ENCODE data around the gene HOXB4.

Gene HOXB4

DNA sequence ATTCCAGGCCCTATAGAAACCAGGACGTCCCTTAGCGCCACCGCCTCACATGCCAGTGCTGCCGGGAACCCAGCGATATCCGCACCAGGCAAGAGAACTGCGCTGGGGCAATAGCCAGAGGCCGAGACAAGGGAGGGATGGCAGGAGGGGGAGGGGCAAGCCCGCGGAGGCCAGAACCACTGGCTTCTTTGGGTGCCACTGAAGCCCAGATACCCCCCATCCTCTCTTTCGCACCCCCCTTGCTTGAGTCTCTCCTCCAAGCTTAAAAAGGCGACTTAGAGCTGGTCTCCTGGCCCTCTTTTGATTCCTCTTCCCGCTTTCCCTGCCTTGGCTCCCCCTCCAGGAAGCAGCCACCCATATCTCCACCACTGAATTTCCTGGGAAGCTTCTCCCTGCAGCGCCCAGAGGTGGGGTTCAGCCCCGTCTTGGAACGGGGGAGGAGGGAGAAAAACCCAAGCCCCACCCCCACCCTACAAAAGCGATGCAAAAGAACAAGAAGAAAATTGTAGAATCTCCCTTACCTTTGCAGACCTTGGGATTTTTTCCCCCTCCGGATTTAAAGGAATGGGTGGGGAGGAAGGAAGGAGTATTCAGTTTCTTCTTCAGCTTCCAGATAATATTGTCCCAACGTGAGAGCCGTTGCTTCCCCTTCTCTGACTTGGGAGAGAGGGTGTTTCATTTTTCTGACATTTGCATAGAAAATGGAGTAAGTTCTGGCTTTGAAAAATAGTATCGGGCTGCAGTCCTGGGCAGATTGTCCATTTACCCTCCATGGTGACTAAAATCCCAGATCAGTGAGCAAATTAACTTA is 26.0 kb upstream of the HOXB4 start:
- no peak for DNase-seq (ENCODE audit: low read depth)
- peak overlapping the region; percentile 52 for H3K4me3 ChIP-seq (ENCODE audit: low read depth, low read length)

- DNase-seq (ENCODE audit: low read depth) = no peak
Observed at GRCh38 chr17:48601539-48602425, 23.6 kb upstream of the HOXB4 start.

DNA sequence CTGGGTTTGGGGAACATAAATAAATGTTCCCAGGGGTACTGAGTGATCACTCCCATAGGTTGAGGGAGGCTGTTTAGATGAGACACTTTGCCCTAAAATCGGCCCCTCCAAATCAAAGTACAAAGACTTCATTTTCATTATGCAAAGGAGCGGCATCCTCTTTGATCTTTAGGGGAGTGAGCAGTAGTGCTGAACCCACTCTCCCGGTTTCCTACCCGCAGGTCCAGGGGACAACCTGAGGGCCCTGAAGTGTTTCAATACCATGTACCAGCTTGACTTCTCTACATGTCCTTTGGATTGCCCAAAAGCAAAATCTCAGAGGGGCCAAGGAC is 23.0 kb upstream of the HOXB4 start:
- DNase-seq (ENCODE audit: low read depth) = no peak
- no peak overlapping the region for H3K4me3 ChIP-seq (ENCODE audit: low read depth, low read length)

More at GRCh38 chr17:48601539-48602425, 23.6 kb upstream of the HOXB4 start:
- H3K4me3 ChIP-seq (ENCODE audit: low read depth, low read length) = peak overlapping the region; percentile 52

- DNase-seq (ENCODE audit: low read depth) = no peak
- no peak overlapping the region for H3K4me3 ChIP-seq (ENCODE audit: low read depth, low read length)
Observed at GRCh38 chr17:48600244-48601098, 22.3 kb upstream of the HOXB4 start.

- H3K4me3 ChIP-seq (ENCODE audit: low read depth, low read length) = no peak overlapping the region
- no peak for DNase-seq (ENCODE audit: low read depth)
Observed at GRCh38 chr17:48599354-48599753, 21.2 kb upstream of the HOXB4 start.

DNA sequence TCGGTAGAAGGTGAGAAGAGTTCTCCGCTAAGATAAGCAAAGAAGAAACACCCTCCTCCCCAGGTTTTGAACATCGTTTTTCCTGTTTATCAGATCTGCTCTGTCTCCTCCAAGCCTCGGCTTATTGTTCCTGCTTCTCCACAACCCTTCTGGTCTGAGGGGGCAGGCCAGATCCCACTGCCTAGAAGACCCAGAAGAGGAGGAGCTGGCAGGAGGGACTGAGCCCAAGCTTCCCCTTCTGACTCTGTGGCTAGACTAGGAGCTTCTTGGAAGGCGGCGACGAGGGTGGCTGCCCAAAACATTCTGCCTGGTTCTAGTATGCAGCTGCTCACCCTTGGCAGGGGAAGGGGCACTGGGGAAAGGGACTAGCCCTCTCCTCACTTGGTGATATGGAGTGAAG is 20.6 kb upstream of the HOXB4 start:
- DNase-seq (ENCODE audit: low read depth) = no peak
- H3K4me3 ChIP-seq (ENCODE audit: low read depth, low read length) = no peak overlapping the region

DNA sequence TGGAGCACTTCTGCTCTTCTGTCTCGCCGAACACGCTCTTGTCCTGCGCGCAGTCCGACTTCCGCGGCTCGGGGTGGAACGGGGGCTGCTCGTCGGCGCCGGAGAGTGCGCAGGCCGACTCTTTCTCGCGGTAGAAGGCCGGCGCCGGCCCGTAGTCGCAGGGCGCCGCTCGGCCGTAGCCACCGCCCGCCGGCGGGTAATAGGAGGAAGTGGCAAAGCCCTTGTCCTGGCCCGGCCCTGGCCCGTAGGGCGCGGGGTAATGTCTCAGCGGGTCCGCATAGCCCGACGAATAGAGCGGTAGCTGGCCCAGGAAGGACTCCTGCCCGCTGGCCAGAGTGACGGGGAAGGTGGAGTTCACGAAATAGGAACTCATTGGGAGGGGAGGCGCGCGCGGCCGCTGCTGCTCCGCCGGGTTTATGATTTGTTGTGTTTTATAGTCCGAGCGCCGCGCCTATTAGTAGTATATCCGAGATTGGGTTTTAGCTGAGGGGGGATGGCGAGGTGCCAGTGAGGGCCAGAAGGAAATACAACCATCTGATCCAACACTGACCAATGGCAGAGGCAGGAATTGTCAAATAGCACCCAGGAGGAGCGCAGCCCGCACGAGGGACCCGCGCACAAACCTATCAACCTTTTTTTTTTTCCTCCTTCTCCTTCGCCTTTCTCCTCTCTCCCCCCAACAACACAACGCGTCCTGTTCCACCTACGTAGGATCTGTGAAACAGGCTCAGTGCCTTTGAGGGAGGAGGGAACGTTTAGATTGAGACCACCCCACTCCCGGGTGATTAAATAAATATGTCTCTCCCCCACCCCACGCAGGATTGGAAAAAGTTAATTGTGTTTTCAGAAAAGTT is 19.9 kb upstream of the HOXB4 start:
- DNase-seq (ENCODE audit: low read depth) = no peak
- peak overlapping the region; percentile 51 for H3K4me3 ChIP-seq (ENCODE audit: low read depth, low read length)

GRCh38 chr17:48597528-48597777 is 19.3 kb upstream of the HOXB4 start:
- DNase-seq (ENCODE audit: low read depth) = no peak
- H3K4me3 ChIP-seq (ENCODE audit: low read depth, low read length) = peak overlapping the region; percentile 51

DNA sequence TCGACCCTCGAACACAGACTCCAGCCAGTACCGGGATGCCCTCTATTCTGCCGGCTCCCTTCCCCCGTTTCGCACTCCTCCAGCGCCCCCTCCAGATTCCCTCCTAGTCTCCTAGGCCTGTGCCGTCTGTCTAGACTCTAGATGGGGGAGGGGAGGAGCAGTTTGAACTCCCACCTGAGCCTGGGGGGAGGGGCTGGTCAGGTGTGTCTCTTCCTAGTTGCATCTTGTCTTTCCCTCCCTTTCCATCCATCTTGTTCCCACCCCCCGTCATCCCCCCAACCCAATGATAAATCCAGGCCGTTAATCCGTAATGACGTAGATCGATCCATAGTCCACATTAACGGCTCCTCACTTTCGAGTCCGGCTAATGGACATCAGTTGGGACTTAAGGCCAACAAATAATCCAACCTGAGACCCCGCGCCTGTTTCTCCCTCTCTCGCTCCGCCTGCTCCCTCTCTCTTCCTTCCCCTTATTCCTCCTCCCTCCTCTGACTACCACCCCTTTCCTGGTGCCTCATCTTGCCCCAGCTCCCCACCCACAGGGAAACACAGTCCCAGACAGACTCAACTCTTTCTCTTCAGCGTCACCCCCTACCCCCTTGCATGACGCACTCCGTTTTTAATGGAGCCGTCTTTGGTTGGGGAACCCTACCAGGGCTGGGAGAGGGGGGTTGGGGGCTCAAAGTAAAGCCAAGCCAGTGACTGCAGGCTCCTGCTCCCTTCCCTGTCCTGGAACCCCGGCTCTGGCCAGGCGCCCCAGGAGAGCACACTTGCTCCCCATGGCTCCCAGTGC is 18.8 kb upstream of the HOXB4 start:
- H3K4me3 ChIP-seq (ENCODE audit: low read depth, low read length) = peak overlapping the region; percentile 51
- DNase-seq (ENCODE audit: low read depth) = no peak

- peak overlapping the region; percentile 51 for H3K4me3 ChIP-seq (ENCODE audit: low read depth, low read length)
- no peak for DNase-seq (ENCODE audit: low read depth)
Observed at GRCh38 chr17:48596000-48596734, 18.0 kb upstream of the HOXB4 start.

DNA sequence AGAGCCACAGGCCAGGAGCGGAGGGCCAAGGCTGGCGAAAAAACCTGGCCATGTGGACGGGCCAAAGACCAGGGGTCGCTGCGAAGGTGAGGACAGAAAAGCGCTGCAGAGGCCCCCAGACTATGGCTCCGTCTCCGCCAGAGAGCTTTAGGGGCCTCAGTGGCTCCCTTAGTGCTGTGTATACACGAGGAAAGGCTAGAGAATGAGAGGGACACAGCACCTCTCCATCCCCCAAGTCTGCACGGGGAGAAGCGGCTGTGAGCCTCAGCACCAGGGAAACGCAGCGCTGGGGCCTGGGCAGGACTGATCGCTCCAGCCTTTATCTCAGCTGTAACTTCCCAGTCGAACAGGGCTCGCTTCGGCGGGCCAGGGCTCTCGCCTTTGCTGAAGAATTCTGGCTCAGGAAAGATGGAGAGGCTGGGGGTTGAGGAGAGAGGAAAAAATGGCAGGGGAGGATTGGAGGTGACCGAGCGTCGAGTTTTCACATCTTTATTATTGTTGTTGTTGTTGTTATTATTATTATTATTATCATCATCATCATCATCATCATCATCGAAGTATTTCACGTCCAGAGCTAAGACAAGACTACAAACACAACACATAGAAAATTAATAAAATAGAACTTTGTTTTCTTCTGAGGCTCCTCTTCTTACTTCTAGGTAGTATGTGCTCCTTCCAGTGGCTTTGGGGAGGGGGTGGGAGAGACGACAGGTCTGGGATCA is 17.3 kb upstream of the HOXB4 start:
- peak overlapping the region; percentile 51 for H3K4me3 ChIP-seq (ENCODE audit: low read depth, low read length)

GRCh38 chr17:48594538-48595277 is 16.6 kb upstream of the HOXB4 start:
- H3K4me3 ChIP-seq (ENCODE audit: low read depth, low read length) = peak overlapping the region; percentile 5
- DNase-seq (ENCODE audit: low read depth) = no peak

More for the DNA sequence above, 17.3 kb upstream of the HOXB4 start:
- no peak for DNase-seq (ENCODE audit: low read depth)

DNA sequence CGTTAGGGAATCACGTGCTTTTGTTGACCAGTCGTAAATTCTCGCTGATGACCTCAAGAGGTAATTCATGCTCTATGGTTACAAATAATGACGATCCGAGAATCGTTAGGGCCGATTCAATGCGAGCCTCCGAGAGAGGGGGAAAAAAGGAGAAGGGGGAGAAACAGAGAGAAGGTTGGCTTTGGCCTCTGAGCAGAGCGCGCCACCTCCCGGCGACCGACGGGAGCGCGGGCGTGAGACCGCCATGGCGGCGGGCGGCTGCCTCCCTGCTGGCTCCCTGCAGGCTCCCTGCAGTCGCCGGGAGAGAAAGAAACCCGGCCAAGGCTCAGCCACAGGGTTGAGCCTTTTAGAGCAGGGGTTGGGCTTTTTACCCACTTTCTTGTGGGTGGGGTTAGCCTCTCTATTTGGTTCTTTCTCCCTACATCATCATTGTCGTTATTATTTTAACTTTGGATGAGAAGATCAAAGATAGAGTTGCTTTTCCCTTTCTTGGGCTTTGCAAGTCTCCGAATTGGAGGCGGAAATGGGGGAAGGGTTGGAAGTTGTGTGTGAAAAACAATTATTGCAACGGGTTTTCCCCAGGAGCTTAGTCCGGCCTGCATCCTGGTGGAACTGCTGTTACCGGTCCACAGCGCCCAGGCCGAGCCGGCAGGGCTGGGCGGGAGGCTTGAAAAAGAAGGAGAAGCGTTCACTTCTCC is 15.8 kb upstream of the HOXB4 start:
- H3K4me3 ChIP-seq (ENCODE audit: low read depth, low read length) = peak overlapping the region; percentile 44
- no peak for DNase-seq (ENCODE audit: low read depth)

DNA sequence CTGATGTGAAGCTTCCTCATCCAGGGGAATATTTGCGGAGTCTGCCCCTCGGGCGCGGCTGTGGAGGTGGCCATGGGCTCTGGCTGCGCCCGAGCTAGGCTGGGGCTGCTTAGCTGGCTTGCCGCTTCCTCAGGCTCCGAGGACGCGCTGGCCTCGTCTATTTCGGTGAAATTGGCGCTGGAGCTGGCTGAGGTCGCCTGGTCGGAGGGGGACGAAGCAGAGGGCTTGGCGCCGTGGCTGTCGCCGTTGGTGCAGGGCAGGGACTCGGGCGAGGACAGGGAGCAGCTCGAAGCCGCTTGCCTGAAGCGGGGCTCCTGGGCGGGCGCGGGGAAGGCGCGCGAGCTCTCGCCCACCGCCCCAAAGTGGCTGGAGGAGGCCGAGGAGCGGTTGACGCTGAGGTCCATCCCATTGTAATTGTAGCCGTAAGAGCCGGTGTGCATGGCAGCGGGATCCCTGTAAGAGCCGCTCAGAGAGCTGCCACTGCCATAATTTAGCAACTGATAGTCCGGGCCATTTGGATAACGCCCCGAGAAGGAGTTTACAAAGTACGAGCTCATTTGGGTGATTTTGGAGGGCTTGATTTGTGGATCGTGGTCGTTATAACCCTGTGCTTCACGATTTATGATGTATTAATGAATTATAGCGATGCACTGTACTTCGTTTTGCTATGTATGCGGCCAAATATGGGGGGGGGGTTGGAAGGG is 15.1 kb upstream of the HOXB4 start, which contains the start of gene HOXB5:
TSS of gene HOXB5 (minus strand) at position 654 of the 704 bp plus-strand sequence. CDS start at position 557, 97 bp downstream.
- no peak for DNase-seq (ENCODE audit: low read depth)
- peak within 1 kb of the TSS; percentile 44 for H3K4me3 ChIP-seq (ENCODE audit: low read depth, low read length)

- no peak for DNase-seq (ENCODE audit: low read depth)
- peak overlapping the region; percentile 44 for H3K4me3 ChIP-seq (ENCODE audit: low read depth, low read length)
Observed at GRCh38 chr17:48592577-48592976, 14.4 kb upstream of the HOXB4 start.
